Measurements from ENCODE around the gene BRD1. TPM values are rescaled to one million over a fixed set of nuclear protein-coding genes. Genes with fewer than 3 reads are reported as not detected.
A peak's percentile ranks its signal among the peaks of the same experiment; 100 is the strongest.

The BRD1 gene
- total and polyA plus RNA-seq, 9 of the 15 experiments (the other 6 are each of a cell fraction or from before 2014, with no cell fraction given), result 0.42 to 17.6 (median 5.5) TPM

- peak; percentile 38 for TF ChIP-seq VEZF1 (CRISPR knock-in tag; IDR thresholded peaks at IDR 0.05)
- no peak for TF ChIP-seq BDP1 (IDR thresholded peaks at IDR 0.05; ENCODE audit: insufficient read depth, insufficient read length)
- no peak for TF ChIP-seq PTTG1 (tag; IDR thresholded peaks at IDR 0.05; ENCODE audit: low read depth)
- TF ChIP-seq MTA1 (IDR thresholded peaks at IDR 0.05; ENCODE audit: borderline replicate concordance), result peak; percentile 40; the same call in 1 of the 2 replicates
- TF ChIP-seq EWSR1 (IDR thresholded peaks at IDR 0.05; ENCODE audit: borderline replicate concordance, low read depth, partially characterized antibody), result no peak
- no peak for TF ChIP-seq COPS2 (conservative IDR thresholded peaks at IDR 0.05)
- no peak; the same call in 1 of the 2 replicates for TF ChIP-seq KHSRP (IDR thresholded peaks at IDR 0.05)
- no peak for TF ChIP-seq ARID3B (CRISPR knock-in tag; IDR thresholded peaks at IDR 0.05; ENCODE audit: borderline replicate concordance)
- TF ChIP-seq CBFB (CRISPR knock-in tag; IDR thresholded peaks at IDR 0.05), result no peak
- no peak for TF ChIP-seq BCLAF1 (IDR thresholded peaks at IDR 0.05; ENCODE audit: borderline replicate concordance in 1 of 2, control insufficient read depth in 1 of 2, low read depth in 2 of 2, low read length in 1 of 2)
- no peak for TF ChIP-seq ZNF217 (CRISPR knock-in tag; IDR thresholded peaks at IDR 0.05)
- TF ChIP-seq SIN3B (IDR thresholded peaks at IDR 0.05; ENCODE audit: low read depth), result no peak
- no peak for TF ChIP-seq HINFP (tag; conservative IDR thresholded peaks at IDR 0.05; ENCODE audit: low read depth)
- TF ChIP-seq TGIF2 (CRISPR knock-in tag; IDR thresholded peaks at IDR 0.05), result no peak
- no peak for TF ChIP-seq ERF (CRISPR knock-in tag; IDR thresholded peaks at IDR 0.05)
- no peak for TF ChIP-seq HBP1 (CRISPR knock-in tag; IDR thresholded peaks at IDR 0.05)
These were observed 19.6 kb downstream of the BRD1 start (continued) for GRCh38 chr22:49807780-49808708.

Measured in K562 (cell line).